GM19452 (cell line): ENCODE results near the gene ARHGDIA.
"Not testable (repeated sequence)": the region's sequence is repeated elsewhere in the genome, so short reads cannot be mapped to it uniquely, and the experiment has no call there.

Experiments
- ATAC-seq: cut with Tn5 transposase; IDR thresholded peaks from one replicate; pipeline ENCODE4 v1.9.1; 2021; ENCODE audit not compliant: unreplicated experiment

The ARHGDIA gene

DNA sequence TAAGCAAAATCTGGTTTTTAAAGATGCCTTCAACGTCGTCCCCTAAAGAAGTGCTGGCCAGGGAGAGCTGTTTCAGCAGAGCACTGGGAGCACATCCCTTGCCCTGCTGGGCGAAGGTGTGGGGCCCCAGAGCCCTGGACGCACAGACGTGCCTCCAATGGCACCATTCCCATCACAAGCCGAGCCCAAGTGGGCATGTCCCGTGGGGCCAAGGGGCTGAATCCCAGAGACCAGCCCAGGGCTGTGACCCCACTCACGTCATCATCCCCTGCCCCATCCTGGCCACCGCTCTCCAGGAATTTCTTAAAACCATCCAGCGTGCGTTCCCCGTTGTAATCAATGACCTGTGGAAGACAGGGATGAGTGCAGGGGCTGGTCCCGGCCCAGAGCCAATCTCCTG lies 26.2 kb downstream of the ARHGDIA start:
- no peak for ATAC-seq

DNA sequence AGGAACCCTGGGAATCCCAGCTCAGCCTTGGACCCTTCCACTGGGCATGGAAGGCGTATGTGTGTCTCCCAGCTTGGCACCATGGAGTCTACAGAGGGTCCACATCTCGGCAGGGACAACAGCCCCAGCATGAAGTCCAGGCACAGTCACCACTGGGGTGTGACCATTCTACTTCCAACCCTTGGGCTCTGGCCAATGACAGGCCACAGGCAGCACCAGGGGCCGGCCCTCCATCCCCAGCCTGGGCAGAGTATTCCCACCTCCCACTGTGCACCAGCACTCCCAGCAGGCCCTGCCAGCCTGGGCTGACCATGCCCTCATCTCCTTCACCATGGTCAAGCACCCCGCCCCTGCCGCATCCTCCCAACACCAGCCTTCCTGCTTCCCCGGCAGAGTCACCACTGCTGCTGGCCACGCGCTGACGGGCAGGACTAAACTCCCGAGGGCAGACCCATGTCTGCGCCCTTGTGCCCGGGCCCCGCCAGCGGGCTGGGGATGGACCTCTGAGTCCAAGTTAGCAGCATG lies 26.7 kb downstream of the ARHGDIA start:
- ATAC-seq, result no peak

- ATAC-seq, result no peak
Observed at GRCh38 chr17:81843713-81844326, 27.3 kb downstream of the ARHGDIA start.

GRCh38 chr17:81842725-81843504 lies 28.2 kb downstream of the ARHGDIA start:
- ATAC-seq, result no peak

- no peak for ATAC-seq
Observed at GRCh38 chr17:81842378-81842724, 28.8 kb downstream of the ARHGDIA start.

- ATAC-seq, result no peak
Observed at GRCh38 chr17:81841866-81842265, 29.3 kb downstream of the ARHGDIA start.

DNA sequence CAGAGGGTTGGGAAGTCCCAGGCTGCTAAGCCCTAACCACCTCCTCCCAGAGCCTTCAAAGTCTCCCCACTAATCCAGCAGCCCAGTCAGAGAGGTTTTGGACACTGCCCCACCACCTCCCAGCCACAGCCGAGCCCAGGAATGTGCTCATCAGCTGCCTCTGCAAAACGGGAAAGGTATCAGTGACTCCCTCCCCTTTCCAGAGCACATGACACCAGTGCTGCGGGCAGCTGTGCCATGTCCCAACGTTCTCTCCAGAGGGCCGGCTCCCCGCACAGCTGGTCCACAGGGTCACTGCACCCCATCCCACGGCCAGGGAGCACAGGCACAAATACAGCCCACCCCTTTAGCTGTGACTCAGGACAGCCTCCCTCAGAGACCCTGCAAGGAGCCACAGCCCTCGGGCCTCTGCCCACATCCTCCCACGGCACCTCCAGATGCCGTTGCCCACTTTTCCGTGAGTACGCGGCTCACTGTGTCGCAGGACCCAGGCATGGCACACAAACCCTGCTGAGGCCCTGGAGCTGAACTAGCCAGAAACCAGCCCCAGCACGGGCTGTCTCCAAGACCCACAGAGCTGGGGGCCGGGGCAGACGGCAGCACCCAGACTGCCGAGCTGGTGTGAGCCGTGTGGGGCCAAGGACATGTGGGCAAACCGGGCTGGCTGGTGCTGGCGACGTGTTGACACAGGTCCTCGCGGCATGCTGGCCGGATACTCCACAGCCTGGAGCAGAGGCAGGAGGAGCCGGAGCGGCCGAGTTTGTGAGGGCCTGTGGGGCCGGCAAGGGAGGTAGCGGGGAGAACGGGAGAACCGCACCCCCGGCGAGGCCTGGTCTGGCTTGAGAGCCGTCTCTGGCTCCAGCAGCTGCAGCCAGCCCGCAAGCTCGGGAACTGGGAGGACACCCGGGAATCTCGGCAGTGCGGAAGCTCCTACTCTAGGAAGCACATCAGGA lies 30.0 kb downstream of the ARHGDIA start:
- ATAC-seq, result no peak

- ATAC-seq, result not testable (repeated sequence)
Observed at GRCh38 chr17:81840059-81840458, 31.1 kb downstream of the ARHGDIA start.

GRCh38 chr17:81839301-81839700 lies 31.8 kb downstream of the ARHGDIA start:
- no peak for ATAC-seq

- ATAC-seq, result no peak
Observed at GRCh38 chr17:81838753-81839255, 32.3 kb downstream of the ARHGDIA start.

GRCh38 chr17:81837641-81838040 lies 33.5 kb downstream of the ARHGDIA start:
- no peak for ATAC-seq

DNA sequence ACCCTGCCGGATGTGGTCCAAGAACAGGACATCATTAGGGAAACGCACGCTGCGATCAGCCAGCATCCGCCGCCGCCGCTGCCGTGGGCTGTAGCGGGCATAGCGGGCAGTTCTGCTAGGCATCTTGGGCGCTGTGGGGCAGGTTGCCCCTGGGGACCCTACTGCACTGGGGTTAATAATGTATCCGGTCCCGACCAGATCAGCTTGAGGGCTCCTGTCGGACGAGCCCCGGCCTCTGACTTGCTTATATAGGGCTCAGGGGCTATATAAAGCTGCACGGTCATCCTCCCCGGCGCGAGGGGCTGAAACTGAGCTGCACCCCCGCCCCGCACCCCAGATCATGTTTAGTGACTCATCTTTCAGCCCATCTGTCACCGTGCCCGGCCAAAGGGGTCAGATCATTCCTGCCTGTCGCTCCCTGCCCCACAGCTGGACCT lies 36.3 kb downstream of the ARHGDIA start, which contains the start of gene PPP1R27:
Gene PPP1R27 (minus strand): TSS at position 220 of the 437 bp plus-strand sequence. CDS start 97 bp downstream, at position 123.
- no peak for ATAC-seq

- ATAC-seq, result no peak
Observed at GRCh38 chr17:81833921-81834830, 37.0 kb downstream of the ARHGDIA start.

GRCh38 chr17:81833160-81833920 lies 37.8 kb downstream of the ARHGDIA start, which contains the start of gene MCRIP1:
Gene MCRIP1 (minus strand): TSS chr17:81833291. CDS start chr17:81824506, 8,785 bp downstream.
- ATAC-seq, result peak; percentile 66

GRCh38 chr17:81832608-81833159 lies 38.5 kb downstream of the ARHGDIA start:
- peak; percentile 23 for ATAC-seq

GRCh38 chr17:81831957-81832607 lies 39.1 kb downstream of the ARHGDIA start:
- no peak for ATAC-seq

- no peak for ATAC-seq
Observed at GRCh38 chr17:81831563-81831956, 39.6 kb downstream of the ARHGDIA start.

DNA sequence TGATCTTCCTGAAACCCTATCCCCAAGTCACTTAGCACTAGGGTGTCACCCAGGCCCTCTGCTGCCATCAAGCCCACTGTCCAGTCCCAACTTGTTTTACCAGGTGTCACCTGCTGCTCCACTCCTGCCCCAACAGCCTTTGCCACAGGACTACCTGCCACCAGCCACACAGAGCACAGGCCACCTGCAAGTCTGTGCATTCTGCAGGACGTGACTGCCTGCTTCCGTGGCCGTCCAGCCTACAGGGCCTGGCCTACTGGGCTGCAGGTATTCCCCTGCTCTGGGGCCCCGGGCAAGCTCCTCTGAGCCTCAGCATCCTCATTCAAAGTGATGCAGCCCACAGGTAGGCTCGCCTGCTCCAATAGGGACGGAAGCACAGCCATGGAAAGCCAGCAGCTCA lies 41.3 kb downstream of the ARHGDIA start:
- ATAC-seq, result no peak
